Measurements from ENCODE around the gene CHRNA4.

GRCh38 chr20:63356511-63356910, 4.6 kb downstream of the CHRNA4 start:
- TF ChIP-seq CTCF (IDR thresholded peaks at IDR 0.05; ENCODE audit: extremely low read depth in 1 of 2, insufficient read depth in 1 of 2, low read depth in 1 of 2, low read length in 2 of 2) (no peak), POLR2AphosphoS5 (IDR thresholded peaks at IDR 0.05; ENCODE audit: insufficient read depth, low read depth, low read length) (no peak), JUN (IDR thresholded peaks at IDR 0.05; ENCODE audit: borderline replicate concordance, insufficient read depth, insufficient read length, low read depth) (no peak), POLR2A (IDR thresholded peaks at IDR 0.05; ENCODE audit: low read depth, low read length) (no peak), GATA2 (IDR thresholded peaks at IDR 0.05; ENCODE audit: insufficient read depth, insufficient read length, low read depth, low read length) (no peak), EZH2 (IDR thresholded peaks at IDR 0.05; ENCODE audit: borderline replicate concordance, low read depth, low read length, severe bottlenecking) (no peak), MAX (IDR thresholded peaks at IDR 0.05; ENCODE audit: insufficient read depth, insufficient read length) (no peak), FOS (IDR thresholded peaks at IDR 0.05; ENCODE audit: borderline replicate concordance, insufficient read depth, low read length) (no peak), MYC (IDR thresholded peaks at IDR 0.05; ENCODE audit: low read depth, low read length) (no peak)

All from endothelial cell of umbilical vein (primary cell).